MG63 (cell line): ENCODE measurements around the gene GIT1. TPM values are rescaled to one million over a fixed set of nuclear protein-coding genes. Genes with fewer than 3 reads are reported as not detected.

ENCODE experiments used
- DNase-seq: peaks from one replicate; pipeline ENCODE4 v3.0.0-alpha.2; 2020
- H3K27me3 ChIP-seq: fragments of 250-450 bp; sonication (Bioruptor Pico); 2 replicates; pipeline ENCODE4 v1.5.1; 2020; ENCODE audit warnings: mild to moderate bottlenecking, moderate library complexity
- H3K36me3 ChIP-seq: fragments of 250-450 bp; sonication (Bioruptor Pico); 2 replicates; pipeline ENCODE4 v1.5.1; 2020; ENCODE audit warnings: mild to moderate bottlenecking, moderate library complexity
- H3K4me3 ChIP-seq: fragments of 250-450 bp; sonication (Bioruptor Pico); 2 replicates; pipeline ENCODE4 v1.5.1; 2020; ENCODE audit warnings: mild to moderate bottlenecking, moderate library complexity
- H3K9me3 ChIP-seq: fragments of 250-450 bp; sonication (Bioruptor Pico); 2 replicates; pipeline ENCODE4 v1.5.1; 2020; ENCODE audit warnings: mild to moderate bottlenecking, moderate library complexity
- total RNA-seq: library from RNA; depleted of rRNA; stranded (reverse); fragments of >200 nt; shearing (Covaris generic); gene quantifications from 2 replicates; pipeline ENCODE4 v1.2.3, GENCODE V29; 2014; ENCODE audit warnings: low replicate concordance

GIT1 gene
- total RNA-seq, 1 experiment from 2014 or later, result 36.4 TPM

GRCh38 chr17:29575511-29576213, 13.8 kb downstream of the GIT1 start:
- H3K4me3 ChIP-seq, result no peak overlapping the region
- DNase-seq, result no peak
- peaks cover 66% of the 10 kb centered on the region for H3K36me3 ChIP-seq
- no peaks in the 10 kb centered on the region for H3K9me3 ChIP-seq
- no peaks in the 10 kb centered on the region for H3K27me3 ChIP-seq

GRCh38 chr17:29574732-29575510, 14.5 kb downstream of the GIT1 start:
- H3K9me3 ChIP-seq, result no peaks in the 10 kb centered on the region
- no peak overlapping the region for H3K4me3 ChIP-seq
- DNase-seq, result no peak
- H3K36me3 ChIP-seq, result peaks cover 60% of the 10 kb centered on the region
- H3K27me3 ChIP-seq, result no peaks in the 10 kb centered on the region

- Histone ChIP-seq H3K27me3 (no peaks in the 10 kb centered on the region), H3K36me3 (peaks cover 52% of the 10 kb centered on the region), H3K9me3 (no peaks in the 10 kb centered on the region), H3K4me3 (no peak overlapping the region)
- no peak for DNase-seq
These were observed 15.3 kb downstream of the GIT1 start for GRCh38 chr17:29573871-29574731.

- H3K36me3 ChIP-seq, result peaks cover 48% of the 10 kb centered on the region
- DNase-seq, result no peak
- H3K9me3 ChIP-seq, result no peaks in the 10 kb centered on the region
- H3K27me3 ChIP-seq, result no peaks in the 10 kb centered on the region
- no peak overlapping the region for H3K4me3 ChIP-seq
These were observed 15.9 kb downstream of the GIT1 start for GRCh38 chr17:29573558-29573869.

GRCh38 chr17:29572691-29573557, 16.5 kb downstream of the GIT1 start:
- DNase-seq, result no peak
- H3K4me3 ChIP-seq, result no peak overlapping the region
- H3K36me3 ChIP-seq, result peaks cover 43% of the 10 kb centered on the region
- no peaks in the 10 kb centered on the region for H3K27me3 ChIP-seq
- H3K9me3 ChIP-seq, result no peaks in the 10 kb centered on the region

GRCh38 chr17:29571883-29572681, 17.4 kb downstream of the GIT1 start:
- Histone ChIP-seq H3K9me3 (no peaks in the 10 kb centered on the region), H3K36me3 (peaks cover 35% of the 10 kb centered on the region), H3K27me3 (no peaks in the 10 kb centered on the region), H3K4me3 (no peak overlapping the region)
- no peak for DNase-seq

- Histone ChIP-seq H3K9me3 (no peaks in the 10 kb centered on the region), H3K4me3 (no peak overlapping the region), H3K36me3 (peaks cover 29% of the 10 kb centered on the region), H3K27me3 (no peaks in the 10 kb centered on the region)
- DNase-seq, result no peak
These were observed 18.0 kb downstream of the GIT1 start for GRCh38 chr17:29571486-29571882.

- no peaks in the 10 kb centered on the region for H3K27me3 ChIP-seq
- DNase-seq, result no peak
- H3K4me3 ChIP-seq, result no peak overlapping the region
These were observed 18.9 kb downstream of the GIT1 start for GRCh38 chr17:29570521-29570920.

GRCh38 chr17:29569245-29569950, 20.1 kb downstream of the GIT1 start:
- no peaks in the 10 kb centered on the region for H3K27me3 ChIP-seq
- H3K36me3 ChIP-seq, result peaks cover 10% of the 10 kb centered on the region
- H3K4me3 ChIP-seq, result peak overlapping the region; percentile 64
- peak; percentile 35 for DNase-seq
- H3K9me3 ChIP-seq, result no peaks in the 10 kb centered on the region

More at GRCh38 chr17:29570521-29570920, 18.9 kb downstream of the GIT1 start:
- Histone ChIP-seq H3K9me3 (no peaks in the 10 kb centered on the region), H3K36me3 (peaks cover 19% of the 10 kb centered on the region)

- Histone ChIP-seq H3K4me3 (peak within 1 kb of the TSS; percentile 64), H3K36me3 (peaks cover 6% of the 10 kb centered on the region), H3K27me3 (no peaks in the 10 kb centered on the region), H3K9me3 (no peaks in the 10 kb centered on the region)
- DNase-seq, result peak; percentile 91
These were observed 20.9 kb downstream of the GIT1 start, which contains the start of gene TP53I13 for GRCh38 chr17:29568331-29569244. Gene TP53I13 (plus strand): TSS chr17:29568701. CDS start chr17:29568759, 58 bp downstream.

- peak; percentile 67 for DNase-seq
- Histone ChIP-seq H3K27me3 (no peaks in the 10 kb centered on the region), H3K36me3 (no peaks in the 10 kb centered on the region), H3K9me3 (no peaks in the 10 kb centered on the region), H3K4me3 (peak overlapping the region; percentile 64)
These were observed 21.7 kb downstream of the GIT1 start for GRCh38 chr17:29567554-29568330.

- no peaks in the 10 kb centered on the region for H3K36me3 ChIP-seq
- DNase-seq, result peak; percentile 41
- no peaks in the 10 kb centered on the region for H3K27me3 ChIP-seq
- H3K9me3 ChIP-seq, result no peaks in the 10 kb centered on the region
- H3K4me3 ChIP-seq, result peak overlapping the region; percentile 64
These were observed 22.2 kb downstream of the GIT1 start for GRCh38 chr17:29567304-29567553.

GRCh38 chr17:29566473-29567303, 22.8 kb downstream of the GIT1 start, which contains the start of gene ABHD15:
Gene ABHD15 (minus strand): TSS chr17:29567037. CDS start chr17:29566966, 71 bp downstream.
- Histone ChIP-seq H3K9me3 (no peaks in the 10 kb centered on the region), H3K36me3 (no peaks in the 10 kb centered on the region), H3K4me3 (peak within 1 kb of the TSS; percentile 64), H3K27me3 (no peaks in the 10 kb centered on the region)
- DNase-seq, result peak; percentile 87
